ENCODE data around the gene ABCB9.

The ABCB9 gene

DNA sequence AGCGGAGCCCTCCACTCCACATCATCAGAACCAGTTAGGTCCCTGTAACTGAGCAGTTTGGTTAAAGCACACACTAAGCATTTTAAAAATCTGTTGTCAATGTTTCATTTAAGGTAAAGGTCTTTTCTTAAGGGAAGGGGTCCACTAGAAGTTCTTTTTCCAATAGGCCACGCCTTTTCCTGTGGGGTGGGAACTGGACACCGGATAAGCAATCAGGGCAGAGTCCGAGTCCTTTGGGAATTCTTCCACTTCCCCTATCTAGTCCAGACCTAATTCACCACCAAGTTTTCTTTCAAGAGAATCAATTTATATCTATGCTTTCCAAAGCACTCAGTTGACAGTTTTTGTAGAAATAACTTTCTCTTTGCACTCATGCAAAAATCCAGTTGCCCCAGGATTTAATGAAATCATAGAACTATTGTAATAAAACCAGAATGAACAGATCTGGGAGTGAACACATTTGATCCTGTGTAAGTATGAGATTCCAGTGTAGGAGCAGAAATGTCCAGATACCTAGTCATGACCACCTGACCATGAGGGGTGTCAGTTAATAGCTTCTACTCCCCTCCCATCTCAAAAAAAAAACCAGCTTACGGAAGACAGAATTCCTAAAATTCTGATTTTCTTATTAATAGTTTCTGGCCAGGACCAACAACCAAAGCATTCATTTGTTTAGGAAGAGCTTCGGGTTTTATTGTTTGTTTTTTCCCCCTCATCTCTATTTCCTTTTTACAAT is 82.0 kb downstream of the ABCB9 start:
- DNase-seq = no peak

GRCh38 chr12:122882908-122883558 is 83.2 kb downstream of the ABCB9 start:
- DNase-seq = no peak

GRCh38 chr12:122880668-122881067 is 85.6 kb downstream of the ABCB9 start:
- peak in 48 of 58 donors; percentile 19 to 81 (median 59) for DNase-seq

DNA sequence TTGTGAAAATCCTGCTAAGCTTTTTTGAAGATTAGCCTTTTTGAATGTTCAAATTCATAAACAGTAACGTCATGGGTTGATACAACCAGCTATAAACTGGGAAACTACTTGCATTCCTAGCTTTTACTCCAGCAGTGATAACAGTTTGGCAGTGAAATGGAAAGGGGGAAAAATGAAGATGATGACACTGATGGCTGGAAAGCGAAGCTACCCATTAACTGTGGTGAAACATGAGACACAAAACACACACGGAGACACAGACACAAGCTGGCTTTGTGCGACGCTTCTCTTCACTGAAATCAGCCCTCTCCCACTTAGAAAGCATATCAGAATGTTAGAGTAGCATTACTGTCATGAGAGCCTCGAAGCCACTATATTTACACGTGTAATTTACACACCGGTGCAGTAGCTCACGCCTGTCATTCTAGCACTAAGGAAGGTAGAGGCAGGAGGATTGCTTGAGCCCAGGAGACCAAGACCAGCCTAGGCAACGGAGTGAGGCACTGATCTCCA is 86.1 kb downstream of the ABCB9 start:
- DNase-seq = no peak
